Measurements from ENCODE around the gene OTOG.

DNA sequence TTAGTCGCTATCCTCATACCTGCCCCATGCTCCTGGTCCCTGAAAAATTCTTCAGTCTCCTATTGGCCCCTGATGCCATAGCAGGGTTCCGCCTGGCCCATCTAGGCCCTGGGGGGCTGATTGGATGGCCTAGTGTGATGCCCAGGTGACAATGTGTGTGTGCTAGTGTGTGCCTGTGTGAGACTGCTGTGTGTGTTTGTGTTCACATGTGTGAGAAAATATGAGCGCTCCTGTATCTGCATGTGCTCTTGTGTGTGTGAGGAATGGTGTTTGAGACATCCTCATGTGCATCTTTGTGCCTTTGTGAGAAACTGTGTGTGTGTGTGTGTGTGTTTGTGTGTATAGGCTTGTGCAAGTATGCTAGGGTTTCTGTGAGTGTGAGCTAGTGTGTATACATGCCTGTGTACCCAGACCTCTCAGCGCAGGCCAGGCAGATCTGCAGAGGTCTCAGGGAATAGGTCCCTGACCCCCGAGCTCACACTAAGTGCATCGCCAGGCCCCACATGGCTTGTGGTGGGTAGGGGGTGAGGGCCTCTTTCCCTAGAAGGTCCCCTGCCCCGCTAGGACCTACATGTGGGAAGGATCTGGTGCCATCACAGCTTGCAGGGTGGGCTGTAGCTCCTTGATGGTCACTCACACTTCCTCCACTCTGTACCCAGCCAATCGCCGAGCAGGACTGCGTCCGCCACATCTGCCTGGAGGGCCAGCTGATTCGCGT is 64.6 kb downstream of the OTOG start:
- TF ChIP-seq, protein P1, sequence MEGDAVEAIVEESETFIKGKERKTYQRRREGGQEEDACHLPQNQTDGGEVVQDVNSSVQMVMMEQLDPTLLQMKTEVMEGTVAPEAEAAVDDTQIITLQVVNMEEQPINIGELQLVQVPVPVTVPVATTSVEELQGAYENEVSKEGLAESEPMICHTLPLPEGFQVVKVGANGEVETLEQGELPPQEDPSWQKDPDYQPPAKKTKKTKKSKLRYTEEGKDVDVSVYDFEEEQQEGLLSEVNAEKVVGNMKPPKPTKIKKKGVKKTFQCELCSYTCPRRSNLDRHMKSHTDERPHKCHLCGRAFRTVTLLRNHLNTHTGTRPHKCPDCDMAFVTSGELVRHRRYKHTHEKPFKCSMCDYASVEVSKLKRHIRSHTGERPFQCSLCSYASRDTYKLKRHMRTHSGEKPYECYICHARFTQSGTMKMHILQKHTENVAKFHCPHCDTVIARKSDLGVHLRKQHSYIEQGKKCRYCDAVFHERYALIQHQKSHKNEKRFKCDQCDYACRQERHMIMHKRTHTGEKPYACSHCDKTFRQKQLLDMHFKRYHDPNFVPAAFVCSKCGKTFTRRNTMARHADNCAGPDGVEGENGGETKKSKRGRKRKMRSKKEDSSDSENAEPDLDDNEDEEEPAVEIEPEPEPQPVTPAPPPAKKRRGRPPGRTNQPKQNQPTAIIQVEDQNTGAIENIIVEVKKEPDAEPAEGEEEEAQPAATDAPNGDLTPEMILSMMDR (IDR thresholded peaks at IDR 0.05; ENCODE audit: low read depth, low read length, poor library complexity, severe bottlenecking): no peak
- no peak for TF ChIP-seq EZH2phosphoT487 (IDR thresholded peaks at IDR 0.05; ENCODE audit: borderline replicate concordance, low read length)

Measured in DOHH2 (cell line).